Pancreas (tissue), 10 donors: ENCODE data around the gene CLSTN1. TPM values are rescaled to one million over a fixed set of nuclear protein-coding genes. Genes with fewer than 3 reads are reported as not detected.
"Not testable (repeated sequence)": the region's sequence is repeated elsewhere in the genome, so short reads cannot be mapped to it uniquely, and the experiment has no call there.

Experiments used
- ATAC-seq, 4 donors: fragments of 200-7000 bp; cut with Tn5 transposase; one replicate each; pipeline versions ENCODE4 v1.8.0 to v1.9.1; 2020; ENCODE audit warnings: mild to moderate bottlenecking in 4 of 4, moderate library complexity in 4 of 4
- DNase-seq, 6 donors: peaks; one replicate each; pipeline ENCODE4 v3.0.0-alpha.2; 2020
- FAIRE-seq: peaks from 2 replicates; lab custom pipeline; 2012; peaks lifted over from hg19 to GRCh38; lab: Jason Lieb, UNC
- H3K27ac ChIP-seq, 4 donors: fragments of 200-600 bp; sonication (generic); 1 replicate in 3 of 4; 2 replicates in 1 of 4; pipeline versions ENCODE4 v1.5.0 to v1.8.0; 2020
- H3K27me3 ChIP-seq, 4 donors: fragments of 200-600 bp; one replicate each; pipeline ENCODE4 v1.8.0; 2021
- H3K36me3 ChIP-seq, 3 donors: fragments of 200-600 bp; sonication (generic) in 1 of 3; one replicate each; pipeline versions ENCODE4 v1.5.0 to v1.8.0; 2020 to 2021
- H3K4me1 ChIP-seq, 3 donors: fragments of 200-600 bp; one replicate each; pipeline ENCODE4 v1.8.0; 2021
- H3K4me3 ChIP-seq, 4 donors: fragments of 200-600 bp; sonication (generic) in 2 of 4; one replicate each; pipeline versions ENCODE4 v1.5.0 to v1.8.0; 2020 to 2021
- H3K9me3 ChIP-seq, 4 donors: fragments of 200-600 bp; one replicate each; pipeline ENCODE4 v1.8.0; 2021
- CTCF ChIP-seq, 4 donors: fragments of 200-600 bp; sonication (generic) in 3 of 4; IDR thresholded peaks; one replicate each; pipeline versions ENCODE4 v1.5.0 to v1.8.0; 2021; ENCODE audit warnings: antibody characterized with exemption in 4 of 4
- WGBS, 2 donors: extraction: QIAGEN DNeasy Blood & Tissue Kit; methylation state at CpG; one replicate each; pipeline ENCODE4 v1.1.7; 2013; 5-methylcytosine and 5-hydroxymethylcytosine counted together
- intact Hi-C, 3 donors: fragments of 100-400 bp; cut with DNase I; formaldehyde crosslinking; loops; one replicate each; pipeline versions ENCODE4 v1.11.1 to v1.14.2; 2022
- polyA plus RNA-seq, 2 donors: library from polyadenylated mRNA; stranded (reverse); fragments of 200-250 nt; gene quantifications; one replicate each; pipeline ENCODE4 v1.2.3, GENCODE V29; 2013
- total RNA-seq, 6 donors: library from RNA; stranded (reverse); fragmentation: NEBNext Ultra II Directional in 4 of 6; extraction: Animal tissue kit (Norgen Biotek cat#: 25700) in 4 of 6; gene quantifications; one replicate each; pipeline versions ENCODE4 v1.2.1 to v1.2.4, GENCODE V29; 2021 to 2023
- donor health status: healthy with polysubstance abuse.
- donor health status: DM: no; HTN: no; CAD: no; lungs with moderate emphysema.
- donor health status: DM: no; HTN: no; CAD: no.
- donor health status: control.
- donor health status: control.
- donor health status: Bipolar disorder and iron deficiency.
- donor health status: DM: yes; HTN: yes; CAD: no.
- donor health status: DM: no; HTN: no; CAD: no.
- donor health status: DM: no; HTN: no; CAD: no.
- donor health status: DM: yes; HTN: yes; CAD: no.

Gene CLSTN1
- total and polyA plus RNA-seq, 8 donors: 44.2 to 73.5 (median 61.8) TPM

GRCh38 chr1:9811239-9811966, 12.4 kb downstream of the CLSTN1 start:
- DNase-seq: no peak
- no peak for TF ChIP-seq CTCF (IDR thresholded peaks at IDR 0.05)
- H3K9me3 ChIP-seq: no peaks in the 10 kb centered on the region
- no peak for FAIRE-seq
- H3K4me1 ChIP-seq: peaks cover 40 to 48% (median 45%) of the 10 kb centered on the region in 3 donors
- H3K27me3 ChIP-seq: no peaks in the 10 kb centered on the region
- peak in 3 of 4 donors; percentile 10 to 61 (median 44) for ATAC-seq
- WGBS, 2 donors: 18 to 19% methylated on average over 6 of the region's 6 CpGs
- peak overlapping the region in 2 of 4 donors; percentile 7 to 9 for H3K27ac ChIP-seq
- H3K36me3 ChIP-seq: no peaks in the 10 kb centered on the region
- intact Hi-C loops: no loop called here
- no peak overlapping the region for H3K4me3 ChIP-seq

DNA sequence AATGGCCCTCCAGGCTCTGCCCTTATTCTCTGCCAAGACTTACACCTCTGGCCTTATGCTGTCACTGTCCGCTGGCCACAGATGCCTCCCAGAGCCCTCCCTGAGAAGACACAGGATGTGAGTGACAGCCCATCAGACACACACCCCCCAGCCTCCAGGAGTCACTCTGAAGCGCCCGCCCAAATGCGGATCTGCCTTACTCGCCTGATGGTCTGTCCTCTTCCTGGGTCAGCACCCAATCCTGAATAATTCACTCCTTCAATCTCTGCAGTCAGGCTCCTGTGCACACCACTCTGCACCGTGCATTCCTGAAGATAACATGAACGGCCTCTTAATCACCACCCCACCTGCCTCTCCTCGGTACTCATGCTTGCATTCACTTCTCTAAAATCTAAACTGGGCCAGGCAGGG, 14.7 kb downstream of the CLSTN1 start:
- peaks cover 45 to 61% (median 52%) of the 10 kb centered on the region in 3 donors for H3K4me1 ChIP-seq

DNA sequence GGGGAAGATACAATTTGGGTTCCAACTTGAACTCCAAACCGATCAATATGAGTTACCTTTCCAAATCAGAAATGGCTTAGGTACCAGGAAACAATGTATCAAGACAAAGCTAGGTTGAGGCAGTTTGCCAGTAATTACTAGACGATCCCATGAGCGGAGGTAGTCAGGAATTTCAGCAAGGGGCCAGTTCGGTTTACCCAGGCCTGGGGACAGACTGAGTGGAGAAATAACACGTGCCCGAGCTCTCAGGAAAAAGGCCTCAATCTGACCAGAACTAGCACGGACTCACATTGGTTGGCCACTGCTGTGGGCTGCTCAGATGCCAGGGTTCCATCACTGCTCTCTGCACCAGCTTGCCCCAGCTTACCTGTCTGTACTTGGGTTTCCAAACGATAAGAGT, 15.3 kb downstream of the CLSTN1 start:
- Histone ChIP-seq H3K27ac (peak overlapping the region; percentile 11 to 71 (median 56)), H3K36me3 (no peaks in the 10 kb centered on the region), H3K27me3 (no peaks in the 10 kb centered on the region), H3K4me1 (peaks cover 45 to 63% (median 53%) of the 10 kb centered on the region in 3 donors), H3K9me3 (no peaks in the 10 kb centered on the region), H3K4me3 (no peak overlapping the region)
- intact Hi-C loops: no loop called here
- FAIRE-seq (no peak), ATAC-seq (peak; percentile 27 to 62 (median 43)), DNase-seq (peak in 2 of 6 donors; percentile 44)
- TF ChIP-seq CTCF (IDR thresholded peaks at IDR 0.05): no peak
- 28 to 31% methylated on average over 8 of the region's 8 CpGs for WGBS, 2 donors

More for the DNA sequence above, 14.7 kb downstream of the CLSTN1 start:
- no peak for DNase-seq
- Histone ChIP-seq H3K27me3 (no peaks in the 10 kb centered on the region), H3K27ac (peak overlapping the region; percentile 11 to 71 (median 56)), H3K36me3 (no peaks in the 10 kb centered on the region), H3K4me3 (no peak overlapping the region), H3K9me3 (no peaks in the 10 kb centered on the region)
- peak in 1 of 4 donors; percentile 23 for ATAC-seq
- no peak for FAIRE-seq
- TF ChIP-seq CTCF (IDR thresholded peaks at IDR 0.05): no peak
- intact Hi-C loops: no loop called here
- WGBS, 2 donors: 59 to 62% methylated on average over 8 of the region's 8 CpGs

DNA sequence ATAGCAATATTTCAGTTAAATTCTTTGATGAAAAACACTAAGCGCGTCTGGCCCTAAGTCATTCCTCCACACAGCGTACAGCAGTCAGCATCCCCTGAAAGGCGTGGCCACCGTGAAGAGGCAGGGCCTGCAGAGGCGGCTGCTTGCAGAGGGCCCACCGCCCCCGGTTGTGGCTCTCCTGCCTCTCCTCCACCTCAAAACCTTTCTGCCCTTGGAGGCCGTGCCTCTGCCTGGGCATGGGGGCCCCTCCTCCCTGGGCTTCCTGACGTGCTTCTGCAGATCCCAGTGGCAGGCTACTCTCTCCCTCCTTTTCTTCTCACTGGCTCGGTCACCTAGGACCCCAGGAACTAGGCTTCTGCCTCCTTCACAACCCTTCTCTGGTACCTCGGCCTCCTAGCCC, 16.2 kb downstream of the CLSTN1 start:
- H3K9me3 ChIP-seq: no peaks in the 10 kb centered on the region
- no peaks in the 10 kb centered on the region for H3K36me3 ChIP-seq
- intact Hi-C loops: no loop called here
- no peak for DNase-seq
- WGBS, 2 donors: 84 to 88% methylated on average over 10 to 12 of the region's 12 CpGs
- H3K27ac ChIP-seq: peak overlapping the region in 1 of 4 donors; percentile 71
- peaks cover 49 to 65% (median 59%) of the 10 kb centered on the region in 3 donors for H3K4me1 ChIP-seq
- TF ChIP-seq CTCF (IDR thresholded peaks at IDR 0.05): no peak
- no peak for ATAC-seq
- FAIRE-seq: no peak
- H3K4me3 ChIP-seq: no peak overlapping the region
- H3K27me3 ChIP-seq: no peaks in the 10 kb centered on the region

DNA sequence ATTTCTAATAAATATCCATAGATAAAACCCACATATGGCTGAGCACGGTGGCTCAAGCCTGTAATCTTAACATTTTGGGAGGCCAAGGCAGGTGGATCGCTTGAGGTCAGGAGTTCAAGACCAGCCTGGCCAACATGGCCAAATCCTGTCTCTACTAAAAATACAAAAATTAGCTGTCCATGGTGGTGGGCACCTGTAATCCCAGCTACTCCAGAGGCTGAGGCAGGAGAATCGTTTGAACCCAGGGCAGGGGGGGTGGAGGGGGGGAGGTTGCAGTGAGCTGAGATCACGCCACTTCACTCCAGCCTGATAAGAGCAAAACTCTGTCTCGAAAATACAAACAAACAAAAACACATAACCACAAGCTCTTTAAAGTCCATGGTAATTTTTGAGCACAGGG, 17.8 kb downstream of the CLSTN1 start:
- H3K36me3 ChIP-seq, FAIRE-seq, H3K4me3 ChIP-seq, DNase-seq, ATAC-seq, H3K27me3 ChIP-seq, intact Hi-C loops, H3K27ac ChIP-seq, H3K9me3 ChIP-seq: not testable (repeated sequence)
- WGBS, 2 donors: 68% methylated on average over 5 of the region's 5 CpGs
- H3K4me1 ChIP-seq: peaks cover 33 to 50% (median 44%) of the 10 kb centered on the region in 3 donors
